HCT116 (cell line): ENCODE data around the gene KRTAP1-5. TPM values are rescaled to one million over a fixed set of nuclear protein-coding genes. Genes with fewer than 3 reads are reported as not detected.

Source experiments
- ATAC-seq: fragments of 200-7000 bp; cut with Tn5 transposase; 2 replicates; pipeline ENCODE4 v1.9.1; 2020; ENCODE audit warnings: mild to moderate bottlenecking, moderate library complexity
- BruUV-seq: library from RNA; stranded (reverse); fragments of 400-500 nt; replicated peaks from 2 replicates; lab custom pipeline; 2021; lab: Mats Ljungman, UMichigan
- CTCF ChIA-PET: fragments of 300-600 bp; sonication (Branson Sonifier 250); formaldehyde crosslinking; loops from one replicate; lab custom pipeline; 2021; ENCODE audit warnings: antibody characterized with exemption; lab: Charles Lee
- POLR2A ChIA-PET: fragments of 300-600, 350-600 bp; sonication (Branson Sonifier 250); formaldehyde crosslinking; loops from one replicate; lab custom pipeline; 2021; ENCODE audit warnings: antibody characterized with exemption; lab: Charles Lee
- RAD21 ChIA-PET, 2 experiments: fragments of 300-600 bp; sonication (Branson Sonifier 250); formaldehyde crosslinking; loops; one replicate each; lab custom pipeline; 2023; ENCODE audit warnings: low total read pairs in 2 of 2; ENCODE audit not compliant: uncharacterized antibody in 2 of 2, unreplicated experiment in 2 of 2, low non-redundant PET in 1 of 2; lab: Charles Lee
- DNase-seq: peaks from one replicate; pipeline ENCODE4 v3.0.0-alpha.2; 2010; ENCODE audit warnings: low read depth, low spot score
- H2AFZ ChIP-seq: fragments of 200-600 bp; shearing (Covaris generic), sonication (generic); 2 replicates; pipeline ENCODE4 v1.6.1; 2017; ENCODE audit warnings: low read depth, mixed run types, mixed read lengths, antibody characterized with exemption, low read length; ENCODE audit not compliant: poor library complexity, severe bottlenecking
- H3K27ac ChIP-seq: 2 replicates; pipeline ENCODE4 v1.5.1; 2012; ENCODE audit warnings: low read depth, low read length
- H3K27me3 ChIP-seq: fragments of 200-600 bp; sonication (generic); 2 replicates; pipeline ENCODE4 v1.6.1; 2016; ENCODE audit warnings: mixed run types, low read length, mixed read lengths; ENCODE audit not compliant: insufficient read depth
- H3K36me3 ChIP-seq, 2 experiments: fragments of 200-500 bp in 1 of 2; fragments of 200-600 bp in 1 of 2; sonication (Bioruptor generic) in 1 of 2; sonication (generic) in 1 of 2; 2 replicates each; pipeline versions ENCODE4 v1.5.1 to v1.6.1; 2014 to 2016; ENCODE audit warnings: low read length in 2 of 2, inconsistent platforms in 1 of 2, mixed read lengths in 1 of 2, mixed run types in 1 of 2; ENCODE audit not compliant: insufficient read depth in 2 of 2, control insufficient read depth in 1 of 2
- H3K4me1 ChIP-seq, 2 experiments: fragments of 200-600 bp in 1 of 2; sonication (generic) in 1 of 2; 2 replicates each; pipeline versions ENCODE4 v1.5.1 to v1.6.1; 2012 to 2017; ENCODE audit warnings: low read length in 2 of 2, inconsistent platforms in 1 of 2, mild to moderate bottlenecking in 1 of 2, mixed read lengths in 1 of 2, mixed run types in 1 of 2, moderate library complexity in 1 of 2; ENCODE audit not compliant: insufficient read depth in 2 of 2, control insufficient read depth in 1 of 2
- H3K4me2 ChIP-seq: fragments of 200-600 bp; sonication (generic); 2 replicates; pipeline ENCODE4 v1.6.1; 2017; ENCODE audit warnings: mixed run types, low read length, mixed read lengths
- H3K4me3 ChIP-seq, 2 experiments: fragments of 200-600 bp in 1 of 2; sonication (generic) in 1 of 2; replicated peaks in 1 of 2; 2 replicates each; pipeline ENCODE4 v1.5.1; 2011 to 2016; ENCODE audit warnings: low read length in 2 of 2, control low read depth in 1 of 2, low read depth in 1 of 2, mild to moderate bottlenecking in 1 of 2, mixed read lengths in 1 of 2, mixed run types in 1 of 2
- H3K79me2 ChIP-seq: fragments of 200-600 bp; sonication (generic); 2 replicates; pipeline ENCODE4 v1.6.1; 2017; ENCODE audit warnings: mild to moderate bottlenecking, mixed run types, low read length, moderate library complexity, mixed read lengths; ENCODE audit not compliant: insufficient read depth
- H3K9ac ChIP-seq: fragments of 200-600 bp; sonication (generic); 2 replicates; pipeline ENCODE4 v1.6.1; 2016; ENCODE audit warnings: low read length, mixed read lengths
- H3K9me2 ChIP-seq: fragments of 200-600 bp; sonication (generic), shearing (Covaris generic); 2 replicates; pipeline ENCODE4 v1.6.1; 2017; ENCODE audit warnings: mixed run types, mild to moderate bottlenecking, moderate library complexity; ENCODE audit not compliant: insufficient read depth
- H3K9me3 ChIP-seq, 2 experiments: fragments of 200-500 bp in 1 of 2; fragments of 200-600 bp in 1 of 2; sonication (Bioruptor generic) in 1 of 2; sonication (generic) in 1 of 2; 2 replicates each; pipeline ENCODE4 v1.6.1; 2014 to 2017; ENCODE audit warnings: low read length in 2 of 2, mixed read lengths in 2 of 2, inconsistent platforms in 1 of 2, low read depth in 1 of 2, mild to moderate bottlenecking in 1 of 2, mixed run types in 1 of 2, moderate library complexity in 1 of 2; ENCODE audit not compliant: control insufficient read depth in 1 of 2, insufficient read depth in 1 of 2
- H4K20me1 ChIP-seq: fragments of 200-600 bp; sonication (generic), shearing (Covaris generic); 2 replicates; pipeline ENCODE4 v1.6.1; 2017; ENCODE audit warnings: mixed run types, mild to moderate bottlenecking, moderate library complexity; ENCODE audit not compliant: insufficient read depth
- CBX3 ChIP-seq: IDR thresholded peaks from 2 replicates; pipeline ENCODE4 v1.6.1; 2012; ENCODE audit warnings: low read depth
- CEBPB ChIP-seq: IDR thresholded peaks from 2 replicates; pipeline ENCODE4 v1.6.1; 2012; ENCODE audit warnings: low read depth
- EGR1 ChIP-seq: IDR thresholded peaks from 2 replicates; pipeline ENCODE4 v1.6.1; 2012; ENCODE audit warnings: low read depth
- ELF1 ChIP-seq: IDR thresholded peaks from 2 replicates; pipeline ENCODE4 v1.6.1; 2012; ENCODE audit warnings: low read depth, borderline replicate concordance
- EZH2 ChIP-seq: fragments of 200-600 bp; sonication (generic); IDR thresholded peaks from 2 replicates; pipeline ENCODE4 v1.6.1; 2017; ENCODE audit warnings: antibody characterized with exemption, mixed run types
- EZH2phosphoT487 ChIP-seq: fragments of 200-600 bp; IDR thresholded peaks from 2 replicates; pipeline ENCODE4 v1.6.1; 2018; ENCODE audit warnings: antibody characterized with exemption, borderline replicate concordance
- POLR2AphosphoS5 ChIP-seq: IDR thresholded peaks from 2 replicates; pipeline ENCODE4 v1.6.1; 2011; ENCODE audit warnings: mild to moderate bottlenecking, low read depth, low read length, moderate library complexity
- RAD21 ChIP-seq: IDR thresholded peaks from 2 replicates; pipeline ENCODE4 v1.6.1; 2012; ENCODE audit warnings: low read depth, mild to moderate bottlenecking
- SRF ChIP-seq: IDR thresholded peaks from 2 replicates; pipeline ENCODE4 v1.6.1; 2012; ENCODE audit warnings: low read depth
- TCF7L2 ChIP-seq: IDR thresholded peaks from 2 replicates; pipeline ENCODE4 v1.7.0; 2011; ENCODE audit warnings: borderline replicate concordance, inconsistent platforms; ENCODE audit not compliant: insufficient read depth, insufficient read length; ENCODE audit errors: extremely low read depth
- YY1 ChIP-seq: IDR thresholded peaks from 2 replicates; pipeline ENCODE4 v1.6.1; 2011; ENCODE audit warnings: low read length, low read depth, moderate library complexity, mild to moderate bottlenecking; ENCODE audit not compliant: insufficient replicate concordance; ENCODE audit errors: extremely low read depth
- intact Hi-C: fragments of 100-400 bp; cut with micrococcal nuclease; formaldehyde crosslinking; loops from 2 replicates; pipeline ENCODE4 v1.10.0; 2022
- total RNA-seq: library from RNA; stranded (reverse); gene quantifications from one replicate; pipeline ENCODE4 v1.2.1, GENCODE V29; 2021; ENCODE audit not compliant: unreplicated experiment
- TF ChIP-seq, protein P1 (sequence below): IDR thresholded peaks from 2 replicates; pipeline ENCODE4 v1.6.1; 2012
- TF ChIP-seq, protein P2 (sequence below): IDR thresholded peaks from 2 replicates; pipeline ENCODE4 v1.6.1; 2012

Gene KRTAP1-5
- total RNA-seq, 1 experiment from 2014 or later, result not detected

- CTCF ChIA-PET, result no interaction called here
- TF ChIP-seq, protein P1, sequence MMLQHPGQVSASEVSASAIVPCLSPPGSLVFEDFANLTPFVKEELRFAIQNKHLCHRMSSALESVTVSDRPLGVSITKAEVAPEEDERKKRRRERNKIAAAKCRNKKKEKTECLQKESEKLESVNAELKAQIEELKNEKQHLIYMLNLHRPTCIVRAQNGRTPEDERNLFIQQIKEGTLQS, result no peak
- TF ChIP-seq EZH2phosphoT487 (no peak), ELF1 (no peak), EZH2 (no peak), CBX3 (no peak), POLR2AphosphoS5 (no peak), CEBPB (no peak), YY1 (no peak), RAD21 (no peak), EGR1 (no peak), SRF (no peak), TCF7L2 (no peak)
- TF ChIP-seq, protein P2, sequence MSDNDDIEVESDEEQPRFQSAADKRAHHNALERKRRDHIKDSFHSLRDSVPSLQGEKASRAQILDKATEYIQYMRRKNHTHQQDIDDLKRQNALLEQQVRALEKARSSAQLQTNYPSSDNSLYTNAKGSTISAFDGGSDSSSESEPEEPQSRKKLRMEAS, result no peak
- DNase-seq (no peak), ATAC-seq (no peak)
- Histone ChIP-seq H3K36me3 (no peaks in the 10 kb centered on the region), H3K79me2 (no peaks in the 10 kb centered on the region), H3K27me3 (no peaks in the 10 kb centered on the region), H3K27ac (no peak overlapping the region), H4K20me1 (no peaks in the 10 kb centered on the region), H3K9ac (no peak overlapping the region), H2AFZ (no peak overlapping the region), H3K9me3 (peaks cover 0 to 15% of the 10 kb centered on the region in 2 experiments; a peak in 1 of 4 replicates), H3K9me2 (no peaks in the 10 kb centered on the region; the same call in 1 of the 2 replicates), H3K4me1 (no peaks in the 10 kb centered on the region), H3K4me3 (no peak overlapping the region), H3K4me2 (no peak overlapping the region)
- intact Hi-C loops, result no loop called here
- RAD21 ChIA-PET, result no interaction called here
- POLR2A ChIA-PET, result no interaction called here
- BruUV-seq, result no TSS peak
Measured at GRCh38 chr17:40986920-40987319, 40.1 kb downstream of the KRTAP1-5 start.
